ENCODE data around the gene KIF5C.

Gene KIF5C

DNA sequence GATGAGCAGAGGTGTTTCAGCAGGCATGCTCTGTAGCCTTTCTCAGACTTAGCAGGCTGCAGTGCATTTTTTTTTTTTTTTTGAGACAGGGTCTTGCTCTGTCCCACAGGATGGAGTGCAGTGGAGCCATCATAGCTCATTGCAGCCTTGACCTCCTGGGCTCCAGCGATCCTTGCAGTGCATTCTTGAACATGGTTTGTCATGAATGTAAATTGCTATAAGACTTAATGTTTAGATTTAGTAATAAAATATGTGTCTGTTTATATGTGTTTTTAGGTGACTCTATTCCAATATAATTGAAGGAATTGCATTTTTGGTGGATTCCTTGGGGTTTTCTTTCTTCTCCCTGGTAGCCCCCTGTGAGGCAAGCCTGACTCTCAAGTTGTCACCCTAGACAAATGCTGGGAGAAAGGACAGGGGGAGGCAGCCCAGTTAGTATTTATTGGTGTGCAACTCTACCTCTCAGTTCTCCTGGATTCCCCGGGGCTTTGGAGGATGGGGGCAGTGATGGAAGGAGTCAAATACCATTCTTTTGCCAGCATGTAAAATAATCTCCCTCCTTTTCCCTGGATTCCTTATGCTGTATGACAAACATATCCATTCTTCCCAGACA is 186.2 kb downstream of the KIF5C start:
- ChIA-PET CTCF (interaction anchor here (1.0 kb wide), 1 partner anchor 14 kb away, joined by 3 read pairs; no protein-coding TSS in a partner anchor), POLR2A (no interaction called here)
- TF ChIP-seq, protein P1, sequence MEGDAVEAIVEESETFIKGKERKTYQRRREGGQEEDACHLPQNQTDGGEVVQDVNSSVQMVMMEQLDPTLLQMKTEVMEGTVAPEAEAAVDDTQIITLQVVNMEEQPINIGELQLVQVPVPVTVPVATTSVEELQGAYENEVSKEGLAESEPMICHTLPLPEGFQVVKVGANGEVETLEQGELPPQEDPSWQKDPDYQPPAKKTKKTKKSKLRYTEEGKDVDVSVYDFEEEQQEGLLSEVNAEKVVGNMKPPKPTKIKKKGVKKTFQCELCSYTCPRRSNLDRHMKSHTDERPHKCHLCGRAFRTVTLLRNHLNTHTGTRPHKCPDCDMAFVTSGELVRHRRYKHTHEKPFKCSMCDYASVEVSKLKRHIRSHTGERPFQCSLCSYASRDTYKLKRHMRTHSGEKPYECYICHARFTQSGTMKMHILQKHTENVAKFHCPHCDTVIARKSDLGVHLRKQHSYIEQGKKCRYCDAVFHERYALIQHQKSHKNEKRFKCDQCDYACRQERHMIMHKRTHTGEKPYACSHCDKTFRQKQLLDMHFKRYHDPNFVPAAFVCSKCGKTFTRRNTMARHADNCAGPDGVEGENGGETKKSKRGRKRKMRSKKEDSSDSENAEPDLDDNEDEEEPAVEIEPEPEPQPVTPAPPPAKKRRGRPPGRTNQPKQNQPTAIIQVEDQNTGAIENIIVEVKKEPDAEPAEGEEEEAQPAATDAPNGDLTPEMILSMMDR (IDR thresholded peaks at IDR 0.05; ENCODE audit: control extremely low read depth, extremely low read depth, low read depth, missing control alignments): no peak
- no peak for DNase-seq (ENCODE audit: extremely low spot score)

DNA sequence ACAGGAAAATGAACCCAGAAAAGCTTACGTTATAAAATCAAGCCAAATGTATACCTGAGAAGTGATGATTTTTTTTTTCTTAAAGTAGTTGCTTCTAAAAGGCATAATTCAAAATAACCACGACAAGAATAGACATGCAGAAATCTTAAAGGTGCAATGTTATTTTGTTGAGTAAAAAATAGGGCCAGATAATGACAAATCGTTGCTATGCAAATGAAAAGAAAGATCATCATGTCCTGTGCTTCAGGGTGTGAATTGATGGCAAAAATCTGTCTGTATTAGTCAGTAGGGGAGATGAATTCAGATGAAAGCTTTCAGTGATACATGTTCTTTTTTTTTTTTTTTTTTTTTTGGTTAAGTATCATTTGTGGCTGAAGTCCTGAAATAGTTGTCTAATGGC is 187.5 kb downstream of the KIF5C start:
- TF ChIP-seq, protein P1 (IDR thresholded peaks at IDR 0.05; ENCODE audit: control extremely low read depth, extremely low read depth, low read depth, missing control alignments): no peak
- CTCF ChIA-PET: interaction anchor here (1.3 kb wide), 1 partner anchor 21 kb away, joined by 4 read pairs; no protein-coding TSS in a partner anchor
- POLR2A ChIA-PET: no interaction called here
- DNase-seq (ENCODE audit: extremely low spot score): no peak

DNA sequence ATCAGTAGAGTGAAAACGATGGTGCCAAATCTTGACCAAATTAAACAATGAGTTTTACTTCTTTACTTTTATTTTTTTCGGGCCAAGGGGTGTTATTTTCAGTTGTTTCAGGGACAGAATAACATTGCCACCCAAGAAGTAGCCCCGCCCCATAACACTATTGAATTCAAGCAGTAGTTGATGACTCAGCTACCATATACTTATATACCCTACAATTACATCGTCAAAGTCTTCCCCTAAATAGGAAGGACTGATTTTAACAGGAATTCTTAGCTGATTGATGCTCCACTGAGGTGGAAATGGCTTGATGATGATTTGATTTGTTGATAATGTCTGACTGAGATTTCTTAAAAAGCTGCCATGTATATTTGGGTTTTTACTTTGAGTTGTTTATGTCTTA is 188.2 kb downstream of the KIF5C start:
- DNase-seq (ENCODE audit: extremely low spot score): no peak
- TF ChIP-seq, protein P1 (IDR thresholded peaks at IDR 0.05; ENCODE audit: control extremely low read depth, extremely low read depth, low read depth, missing control alignments): no peak
- ChIA-PET CTCF (interaction anchor here (1.3 to 1.6 kb wide), 2 partner anchors 22 to 46 kb away, joined by 4 to 7 read pairs; no protein-coding TSS in a partner anchor), POLR2A (no interaction called here)

DNA sequence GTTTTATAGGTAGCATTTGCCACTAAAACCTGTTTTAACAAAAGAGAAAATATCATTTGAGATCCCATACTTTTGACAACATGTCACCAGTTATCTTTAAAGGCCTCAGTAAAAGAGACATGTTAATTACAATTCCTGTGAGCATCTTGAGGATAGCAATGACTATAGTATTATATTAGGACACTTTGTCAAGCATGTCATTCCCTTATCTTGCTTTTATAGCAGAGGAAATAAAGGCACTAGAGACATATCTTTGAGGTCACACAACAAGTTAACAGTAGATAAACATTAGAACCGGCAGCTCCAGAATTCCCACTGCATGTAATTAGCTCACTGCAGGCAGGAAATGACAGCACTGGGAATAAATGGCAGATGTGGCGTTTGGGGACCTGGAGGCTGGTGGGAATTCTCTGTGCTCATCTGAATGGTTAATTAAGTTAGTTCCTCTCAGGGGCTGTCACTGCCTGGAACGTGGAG is 189.4 kb downstream of the KIF5C start:
- ChIA-PET CTCF (interaction anchor here (1.6 kb wide), 1 partner anchor 47 kb away, joined by 7 read pairs; no protein-coding TSS in a partner anchor), POLR2A (no interaction called here)
- DNase-seq (ENCODE audit: extremely low spot score): no peak
- TF ChIP-seq, protein P1 (IDR thresholded peaks at IDR 0.05; ENCODE audit: control extremely low read depth, extremely low read depth, low read depth, missing control alignments): no peak

DNA sequence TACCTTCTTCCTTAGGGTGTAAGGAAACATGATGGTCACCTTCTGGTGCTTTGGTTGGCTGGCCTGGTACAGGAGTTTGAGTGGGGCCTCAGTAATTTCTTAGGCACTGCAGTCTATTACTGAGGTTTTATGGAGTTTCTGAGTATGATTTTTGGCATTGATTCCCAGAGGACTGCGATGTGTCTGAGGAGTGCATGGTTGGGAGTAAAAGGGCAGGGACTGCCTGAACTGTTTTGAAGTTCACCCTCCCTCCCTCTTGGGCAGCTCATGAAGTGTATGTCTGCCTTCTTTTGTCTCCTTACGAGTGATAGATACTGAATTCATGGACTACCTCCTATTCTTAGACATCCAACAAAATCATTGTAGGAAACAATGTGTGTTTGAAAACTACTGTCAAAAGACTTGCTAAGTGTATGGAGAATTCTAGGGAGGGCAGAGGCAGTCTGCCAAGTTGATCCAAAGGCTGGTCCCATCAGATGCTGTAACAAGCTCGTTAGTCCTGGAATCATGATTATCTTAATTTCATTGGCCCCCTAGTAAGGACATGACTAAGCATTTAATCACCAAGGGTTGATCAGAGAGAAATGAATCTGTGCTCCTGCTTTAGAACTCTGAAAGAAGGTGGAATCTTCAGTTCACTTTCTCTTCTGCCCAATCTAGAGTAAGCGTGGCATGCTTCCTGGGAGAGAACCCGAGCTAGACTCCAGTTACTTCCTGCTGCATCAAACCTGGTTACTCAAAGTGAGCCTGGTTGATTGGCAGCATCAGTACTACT is 190.0 kb downstream of the KIF5C start:
- ChIA-PET CTCF (no interaction called here), POLR2A (no interaction called here)
- TF ChIP-seq, protein P1 (IDR thresholded peaks at IDR 0.05; ENCODE audit: control extremely low read depth, extremely low read depth, low read depth, missing control alignments): no peak
- no peak for DNase-seq (ENCODE audit: extremely low spot score)

DNA sequence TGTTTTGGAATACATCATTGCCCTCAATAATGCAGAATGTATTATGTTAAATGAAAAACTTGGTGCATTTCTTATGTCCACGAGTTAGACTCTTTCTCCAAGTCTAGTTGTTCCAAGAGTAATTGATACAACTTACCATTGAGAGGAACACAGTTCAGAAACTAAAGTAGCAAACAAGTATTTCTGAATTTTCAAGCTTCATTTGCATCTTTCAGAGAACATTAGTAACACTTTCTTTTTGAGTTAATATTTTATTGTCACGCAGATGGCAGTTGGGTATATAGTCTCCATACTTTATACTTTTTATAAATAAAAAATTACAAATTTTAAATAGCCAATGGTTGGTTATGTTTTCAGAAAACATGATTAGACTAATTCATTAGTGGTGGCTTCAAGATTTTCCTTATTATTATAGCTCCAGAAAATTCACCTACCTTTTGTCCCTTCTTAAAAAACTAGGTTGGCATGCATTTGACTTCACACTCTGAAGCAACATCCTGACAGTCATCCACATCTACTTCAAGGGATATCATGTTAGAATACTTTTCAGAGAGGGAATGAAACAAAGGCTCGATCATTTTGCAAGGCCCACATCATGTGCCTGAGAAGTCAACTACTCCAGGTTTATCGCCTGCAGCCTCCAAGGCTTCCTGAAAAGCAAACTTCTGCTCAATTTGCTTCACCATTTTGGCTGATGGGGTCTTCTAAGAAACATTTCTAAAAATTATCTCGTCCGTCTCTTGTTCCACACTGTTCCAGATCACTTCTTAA is 193.4 kb downstream of the KIF5C start:
- ChIA-PET CTCF (interaction anchor here (1.2 kb wide), 1 partner anchor 18 kb away, joined by 3 read pairs; no protein-coding TSS in a partner anchor), POLR2A (no interaction called here)
- no peak for DNase-seq (ENCODE audit: extremely low spot score)
- TF ChIP-seq, protein P1 (IDR thresholded peaks at IDR 0.05; ENCODE audit: control extremely low read depth, extremely low read depth, low read depth, missing control alignments): no peak
